ENCODE measurements around the gene HAUS7.
A peak's percentile ranks its signal among the peaks of the same experiment; 100 is the strongest.

The HAUS7 gene

GRCh38 chrX:153433781-153434285 is 36.5 kb downstream of the HAUS7 start:
- DNase-seq, result no peak

DNA sequence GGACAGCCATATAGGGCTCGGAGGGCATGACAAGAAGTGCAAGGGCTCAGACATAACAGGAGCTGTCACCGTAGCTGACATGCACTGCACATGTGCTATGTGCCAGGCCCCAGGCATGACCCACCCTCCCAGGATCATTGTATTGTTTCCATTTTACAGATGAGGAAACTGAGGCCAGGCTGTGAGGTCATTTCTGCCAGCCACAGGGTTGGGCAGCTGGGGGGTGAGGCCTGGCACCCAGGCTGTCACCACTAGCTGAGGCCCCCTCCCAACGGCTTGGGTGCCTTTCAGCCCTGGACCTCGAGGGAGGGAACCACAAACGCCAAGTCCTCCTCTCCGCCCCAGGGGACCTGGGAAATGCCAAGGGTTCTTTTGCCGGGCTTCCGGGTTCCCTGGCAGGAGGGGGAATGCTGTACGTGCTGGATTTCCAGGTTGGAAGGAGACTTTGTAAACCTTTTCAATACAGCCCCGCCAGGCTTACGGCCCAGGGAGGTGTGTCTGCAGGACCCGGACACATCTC is 37.2 kb downstream of the HAUS7 start:
- DNase-seq, result no peak

GRCh38 chrX:153430796-153431195 is 39.6 kb downstream of the HAUS7 start:
- DNase-seq, result no peak

DNA sequence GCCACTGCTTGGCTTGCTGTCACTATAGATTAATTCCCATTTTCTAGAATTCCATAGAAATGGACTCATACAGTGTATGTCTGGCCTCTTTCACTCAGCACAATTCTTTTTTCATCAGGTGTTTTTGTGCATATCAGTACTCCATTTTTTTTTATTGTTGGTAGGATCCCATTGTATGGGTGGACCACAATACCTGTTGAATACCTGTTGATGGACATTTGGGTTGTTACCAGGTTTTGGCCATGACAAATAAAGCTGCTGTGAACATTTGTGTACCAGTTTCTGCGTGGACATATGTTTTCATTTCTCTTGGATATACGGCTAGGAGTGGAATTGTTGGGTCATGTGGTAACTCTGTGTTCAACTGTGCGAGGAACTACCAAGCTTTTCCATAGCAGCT is 44.2 kb downstream of the HAUS7 start:
- DNase-seq, result no peak

DNA sequence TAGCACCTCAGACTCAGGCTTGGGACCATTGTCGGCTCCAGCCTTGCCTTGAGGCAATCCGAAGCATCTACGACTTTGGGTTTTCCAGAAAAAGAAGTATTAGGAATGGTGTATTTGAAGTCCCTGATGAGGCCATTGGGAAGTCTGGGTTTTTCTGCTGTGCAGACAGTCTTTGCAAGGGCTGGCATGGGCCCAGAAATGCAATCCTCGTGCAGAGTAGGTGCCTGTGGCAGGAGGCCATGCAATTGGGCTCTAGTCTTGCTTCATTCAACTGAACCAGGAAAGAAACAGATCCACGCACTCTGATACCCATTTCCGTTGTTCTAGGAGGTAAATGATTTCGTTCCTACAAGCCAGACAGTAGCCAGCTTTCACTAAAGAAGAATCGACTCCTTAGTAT is 46.7 kb downstream of the HAUS7 start:
- DNase-seq, result no peak

DNA sequence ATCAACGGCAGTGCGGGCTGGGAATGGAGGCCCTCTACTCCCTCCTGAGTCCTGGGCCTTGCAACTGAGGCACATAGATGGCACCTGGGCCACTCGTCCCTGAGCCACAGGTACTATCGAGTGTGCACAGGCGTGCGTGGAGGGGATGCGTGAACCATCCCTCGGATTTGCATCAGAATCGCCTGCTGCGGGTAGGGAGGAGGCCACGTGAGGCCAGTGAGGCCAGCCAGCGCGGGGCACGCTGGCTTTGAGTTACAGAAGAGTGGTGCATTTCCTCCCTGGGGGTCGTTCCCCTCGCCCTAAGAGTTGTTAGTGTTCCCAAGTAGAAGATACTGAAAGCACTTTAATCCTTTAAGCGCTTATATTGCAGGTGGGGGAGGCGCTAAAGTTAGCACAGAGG is 48.5 kb downstream of the HAUS7 start:
- no peak for DNase-seq

DNA sequence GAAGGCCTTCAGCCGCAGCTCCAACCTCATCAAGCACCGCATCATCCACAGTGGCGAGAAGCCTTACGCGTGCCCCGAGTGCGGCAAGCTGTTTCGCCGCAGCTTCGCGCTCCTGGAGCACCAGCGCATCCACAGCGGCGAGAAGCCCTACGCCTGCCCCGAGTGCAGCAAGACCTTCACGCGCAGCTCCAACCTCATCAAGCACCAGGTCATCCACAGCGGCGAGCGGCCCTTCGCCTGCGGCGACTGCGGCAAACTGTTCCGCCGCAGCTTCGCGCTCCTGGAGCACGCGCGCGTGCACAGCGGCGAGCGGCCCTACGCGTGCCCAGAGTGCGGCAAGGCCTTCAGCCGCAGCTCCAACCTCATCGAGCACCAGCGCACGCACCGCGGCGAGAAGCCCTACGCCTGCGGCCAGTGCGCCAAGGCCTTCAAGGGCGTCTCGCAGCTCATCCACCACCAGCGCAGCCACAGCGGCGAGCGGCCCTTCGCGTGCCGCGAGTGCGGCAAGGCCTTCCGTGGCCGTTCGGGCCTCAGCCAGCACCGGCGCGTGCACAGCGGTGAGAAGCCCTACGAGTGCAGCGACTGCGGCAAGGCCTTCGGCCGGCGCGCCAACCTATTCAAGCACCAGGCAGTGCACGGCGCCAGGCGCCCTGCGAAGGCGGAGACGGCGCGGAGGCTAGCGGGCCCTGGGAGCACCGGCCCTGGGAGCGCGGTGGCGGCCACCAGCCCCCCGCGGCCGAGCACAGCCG is 49.4 kb downstream of the HAUS7 start:
- no peak for DNase-seq

- no peak for DNase-seq
Observed at GRCh38 chrX:153417637-153418036, 52.7 kb downstream of the HAUS7 start.

GRCh38 chrX:153416781-153417450 is 53.5 kb downstream of the HAUS7 start:
- no peak for DNase-seq

- no peak for DNase-seq
Observed at GRCh38 chrX:153414856-153415510, 55.4 kb downstream of the HAUS7 start.

- DNase-seq, result no peak
Observed at GRCh38 chrX:153413731-153414130, 56.6 kb downstream of the HAUS7 start.

DNA sequence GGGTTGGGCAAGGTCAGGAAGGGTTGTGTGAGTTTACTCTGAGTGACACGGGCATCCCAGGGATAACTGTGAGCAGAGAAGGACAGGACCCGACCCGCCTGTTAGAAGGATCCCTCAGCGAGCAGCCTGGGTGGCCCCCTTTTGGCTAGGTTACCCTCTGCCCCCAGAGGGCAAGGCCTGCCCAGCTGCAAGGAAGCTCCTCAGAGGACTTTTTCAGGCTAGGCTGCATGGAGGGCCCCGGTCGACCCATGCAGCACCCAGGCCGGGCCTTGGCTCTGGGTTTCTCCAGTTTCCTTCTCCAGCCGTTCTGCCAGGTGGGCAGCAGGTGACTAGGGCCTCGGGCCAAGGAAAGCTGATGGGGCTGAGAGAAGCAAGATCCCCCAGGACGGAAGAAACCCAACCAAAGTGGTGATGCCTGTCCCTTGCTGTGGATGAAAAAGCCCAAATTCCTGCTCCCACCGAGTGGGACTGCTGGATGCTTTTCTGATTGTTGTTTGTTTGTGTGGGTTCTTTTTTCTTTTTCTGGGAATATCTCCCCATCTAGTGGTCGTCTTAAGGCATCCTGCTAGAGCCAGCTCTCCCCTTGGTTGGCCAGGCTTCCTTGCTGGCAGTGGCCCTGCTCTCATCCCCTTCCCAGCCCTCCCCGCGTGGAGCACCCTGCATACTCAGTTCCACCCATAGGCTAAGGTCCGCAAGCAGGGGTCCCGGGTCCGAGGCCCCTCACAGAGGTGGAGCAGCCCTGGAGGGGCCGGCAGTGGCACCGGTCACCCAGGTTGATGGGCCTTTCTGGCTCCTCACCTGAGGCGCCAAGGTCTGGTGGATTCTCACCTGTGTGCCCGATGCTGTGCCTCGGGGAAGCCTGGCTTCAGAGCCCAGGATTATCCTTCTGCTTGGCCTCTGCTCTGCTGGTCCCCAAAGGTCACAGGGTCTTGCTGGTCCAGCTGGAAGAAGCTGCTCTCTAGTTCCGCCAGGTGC is 57.3 kb downstream of the HAUS7 start:
- DNase-seq, result no peak

GRCh38 chrX:153411988-153412574 is 58.3 kb downstream of the HAUS7 start:
- no peak for DNase-seq

DNA sequence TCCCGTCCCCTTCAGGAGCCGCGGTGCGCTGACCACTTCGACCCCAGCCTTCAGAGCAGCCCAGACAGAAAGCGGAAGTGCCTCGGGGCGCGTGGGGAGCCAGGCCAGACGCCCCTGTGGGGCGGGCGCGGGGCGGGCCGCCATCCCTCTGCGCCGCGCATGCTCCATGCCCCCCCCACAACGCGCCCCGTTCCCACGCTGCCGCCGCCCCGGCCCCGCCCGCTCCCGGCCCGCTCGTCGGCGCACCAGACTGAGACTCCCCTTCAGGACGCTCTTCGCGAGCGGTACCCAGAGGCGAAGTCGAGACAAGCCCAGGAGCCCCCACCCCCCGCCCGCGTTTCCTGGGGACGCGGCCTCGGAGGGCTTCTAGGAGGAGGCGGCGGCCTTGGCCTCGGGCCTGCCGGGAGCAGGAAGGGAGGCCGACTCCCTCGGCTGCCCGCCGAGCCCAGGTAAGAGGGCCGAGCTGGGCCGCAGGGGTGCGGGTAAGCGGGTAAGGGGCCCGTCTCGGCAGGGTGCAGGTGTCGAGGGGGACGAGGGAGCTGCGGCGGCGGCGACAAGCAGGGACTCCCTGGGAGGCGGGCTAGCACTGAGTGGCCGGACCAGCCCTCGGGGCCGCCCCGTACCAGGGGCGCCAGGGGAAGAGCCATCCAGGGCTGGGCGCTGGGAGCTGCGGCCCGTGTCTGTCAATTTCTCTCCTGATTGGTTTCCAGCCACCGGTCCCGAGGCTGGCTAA is 59.0 kb downstream of the HAUS7 start, which contains the start of gene ZFP92:
Gene ZFP92 (plus strand): TSS at position 218 of the 733 bp plus-strand sequence. CDS start 6,851 bp downstream, outside the sequence.
- DNase-seq, result peak in 1 of 4 experiments; percentile 3

- DNase-seq, result no peak
Observed at GRCh38 chrX:153410888-153411254, 59.5 kb downstream of the HAUS7 start.

- DNase-seq, result no peak
Observed at GRCh38 chrX:153410373-153410772, 60.0 kb downstream of the HAUS7 start.

DNA sequence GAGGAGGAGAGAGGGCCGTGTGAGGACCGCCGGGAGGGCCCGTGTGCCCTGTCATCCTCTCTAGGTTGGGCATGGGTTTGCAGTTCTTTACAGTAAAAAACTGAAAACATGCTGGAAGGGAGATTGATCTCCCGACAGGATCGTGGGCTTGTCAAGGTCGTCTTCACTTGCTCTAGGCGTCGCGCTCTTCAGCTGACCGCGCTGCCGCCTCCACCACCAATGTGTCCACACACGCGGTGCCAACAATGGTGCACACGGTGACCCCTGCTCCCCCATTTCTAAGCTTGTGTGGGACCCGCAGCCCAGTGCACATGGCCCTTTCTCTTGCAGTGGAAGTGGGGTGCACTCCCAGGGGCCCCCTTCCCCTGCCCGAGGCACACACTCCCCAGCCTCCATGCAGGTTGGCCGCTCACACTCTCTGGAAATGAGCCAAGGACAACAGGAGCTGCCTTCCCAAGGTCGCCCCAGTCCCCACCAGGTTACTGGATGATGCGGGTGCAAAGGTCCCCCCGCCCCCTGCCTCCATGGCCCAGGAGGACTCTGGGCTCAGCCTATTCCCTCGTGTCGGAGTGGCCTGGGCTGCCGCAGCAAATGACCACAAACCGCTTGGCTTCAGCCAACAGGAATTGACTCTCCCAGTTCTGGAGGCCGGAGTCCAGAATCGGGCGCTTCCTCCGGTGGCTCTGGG is 60.8 kb downstream of the HAUS7 start:
- no peak for DNase-seq

DNA sequence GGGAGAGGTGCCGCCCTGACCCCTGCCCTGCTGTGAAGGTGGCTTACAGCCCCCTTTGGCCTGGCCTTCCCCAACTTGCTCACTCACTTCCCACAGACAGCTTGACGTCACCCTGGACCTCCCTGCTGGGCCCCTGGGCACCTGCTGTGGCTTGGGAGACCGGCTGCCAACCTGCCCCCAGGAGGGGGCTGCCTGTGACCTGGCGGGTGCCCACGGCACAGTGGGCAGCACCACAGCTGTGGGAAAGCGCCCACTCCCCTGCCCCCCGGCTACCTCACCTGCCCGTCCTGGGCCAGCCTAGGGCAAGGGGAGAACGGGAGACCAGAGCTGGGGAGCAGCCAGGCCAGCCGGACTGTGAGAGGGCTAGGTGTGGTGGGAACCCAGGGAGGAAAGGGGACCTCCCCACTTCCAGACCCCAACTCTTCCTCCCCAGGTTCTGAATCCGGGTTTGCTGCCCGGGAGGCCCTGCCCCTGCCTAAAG is 61.5 kb downstream of the HAUS7 start:
- DNase-seq, result no peak

- DNase-seq, result no peak
Observed at GRCh38 chrX:153408221-153408721, 62.1 kb downstream of the HAUS7 start.

- no peak for DNase-seq
Observed at GRCh38 chrX:153407736-153408135, 62.6 kb downstream of the HAUS7 start.
